MM.1S (cell line): ENCODE data around the gene MLLT10.

Source experiments
- EZH2 ChIP-seq: fragments of 300-600 bp; sonication (generic); optimal IDR thresholded peaks from 2 replicates; pipeline ENCODE3; 2017; ENCODE audit warnings: low read depth, mild to moderate bottlenecking, antibody characterized with exemption, low read length, mixed read lengths
- EZH2phosphoT487 ChIP-seq: fragments of 300-600 bp; sonication (generic); IDR thresholded peaks from 2 replicates; pipeline ENCODE4 v1.6.1; 2018; ENCODE audit warnings: antibody characterized with exemption, low read length
- TF ChIP-seq, protein P1 (sequence below): fragments of 300-600 bp; sonication (generic); IDR thresholded peaks from 2 replicates; pipeline ENCODE4 v1.5.1; 2016; ENCODE audit warnings: antibody characterized with exemption, low read length, mixed read lengths

DNA sequence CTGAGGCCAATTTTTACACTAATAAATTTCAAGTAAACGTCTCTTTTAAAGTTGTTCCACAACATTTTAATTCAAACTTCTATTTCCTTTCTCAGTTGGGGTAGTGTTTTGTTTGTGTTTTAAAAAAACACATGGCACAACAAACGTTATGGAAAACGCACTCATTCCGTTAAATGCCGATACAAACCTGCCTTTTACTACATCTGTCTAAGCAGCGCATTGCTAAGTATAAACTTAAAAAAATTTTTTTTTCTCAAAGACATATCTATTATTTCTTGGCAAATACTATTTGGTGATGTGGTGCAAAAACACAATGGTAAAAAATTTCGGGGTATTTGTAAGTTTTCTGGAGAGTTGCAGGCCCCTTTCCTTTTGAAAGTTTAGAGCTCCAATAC, 9.9 kb upstream of the MLLT10 start:
- TF ChIP-seq, protein P1, sequence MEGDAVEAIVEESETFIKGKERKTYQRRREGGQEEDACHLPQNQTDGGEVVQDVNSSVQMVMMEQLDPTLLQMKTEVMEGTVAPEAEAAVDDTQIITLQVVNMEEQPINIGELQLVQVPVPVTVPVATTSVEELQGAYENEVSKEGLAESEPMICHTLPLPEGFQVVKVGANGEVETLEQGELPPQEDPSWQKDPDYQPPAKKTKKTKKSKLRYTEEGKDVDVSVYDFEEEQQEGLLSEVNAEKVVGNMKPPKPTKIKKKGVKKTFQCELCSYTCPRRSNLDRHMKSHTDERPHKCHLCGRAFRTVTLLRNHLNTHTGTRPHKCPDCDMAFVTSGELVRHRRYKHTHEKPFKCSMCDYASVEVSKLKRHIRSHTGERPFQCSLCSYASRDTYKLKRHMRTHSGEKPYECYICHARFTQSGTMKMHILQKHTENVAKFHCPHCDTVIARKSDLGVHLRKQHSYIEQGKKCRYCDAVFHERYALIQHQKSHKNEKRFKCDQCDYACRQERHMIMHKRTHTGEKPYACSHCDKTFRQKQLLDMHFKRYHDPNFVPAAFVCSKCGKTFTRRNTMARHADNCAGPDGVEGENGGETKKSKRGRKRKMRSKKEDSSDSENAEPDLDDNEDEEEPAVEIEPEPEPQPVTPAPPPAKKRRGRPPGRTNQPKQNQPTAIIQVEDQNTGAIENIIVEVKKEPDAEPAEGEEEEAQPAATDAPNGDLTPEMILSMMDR = no peak
- TF ChIP-seq EZH2phosphoT487 (no peak), EZH2 (no peak)
